ENCODE data around the gene HYPK. TPM values are rescaled to one million over a fixed set of nuclear protein-coding genes. Genes with fewer than 3 reads are reported as not detected.

Gene HYPK
- polyA plus RNA-seq, 1 donor from 2014 or later, result 5.0 TPM

DNA sequence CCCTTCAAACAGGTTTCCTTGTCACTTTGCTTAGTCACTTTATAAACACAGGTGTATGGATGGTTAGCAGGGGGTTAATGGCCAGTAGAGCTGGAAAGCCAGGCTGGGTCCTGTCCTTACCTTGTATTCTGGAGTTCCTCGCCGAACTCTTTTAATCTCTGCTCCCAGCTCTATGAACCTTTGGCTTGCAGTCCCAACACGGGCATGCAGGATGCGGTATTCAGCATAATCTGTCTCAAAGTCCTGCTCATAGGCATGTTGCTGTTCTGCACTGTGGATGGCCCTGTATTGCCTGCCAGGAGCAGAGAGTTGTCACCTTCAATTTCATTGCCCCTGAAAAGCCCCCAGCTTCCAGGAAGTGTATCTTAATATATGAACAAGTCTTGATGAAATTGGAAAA lies 26.3 kb upstream of the HYPK start:
- TF ChIP-seq, protein P1, sequence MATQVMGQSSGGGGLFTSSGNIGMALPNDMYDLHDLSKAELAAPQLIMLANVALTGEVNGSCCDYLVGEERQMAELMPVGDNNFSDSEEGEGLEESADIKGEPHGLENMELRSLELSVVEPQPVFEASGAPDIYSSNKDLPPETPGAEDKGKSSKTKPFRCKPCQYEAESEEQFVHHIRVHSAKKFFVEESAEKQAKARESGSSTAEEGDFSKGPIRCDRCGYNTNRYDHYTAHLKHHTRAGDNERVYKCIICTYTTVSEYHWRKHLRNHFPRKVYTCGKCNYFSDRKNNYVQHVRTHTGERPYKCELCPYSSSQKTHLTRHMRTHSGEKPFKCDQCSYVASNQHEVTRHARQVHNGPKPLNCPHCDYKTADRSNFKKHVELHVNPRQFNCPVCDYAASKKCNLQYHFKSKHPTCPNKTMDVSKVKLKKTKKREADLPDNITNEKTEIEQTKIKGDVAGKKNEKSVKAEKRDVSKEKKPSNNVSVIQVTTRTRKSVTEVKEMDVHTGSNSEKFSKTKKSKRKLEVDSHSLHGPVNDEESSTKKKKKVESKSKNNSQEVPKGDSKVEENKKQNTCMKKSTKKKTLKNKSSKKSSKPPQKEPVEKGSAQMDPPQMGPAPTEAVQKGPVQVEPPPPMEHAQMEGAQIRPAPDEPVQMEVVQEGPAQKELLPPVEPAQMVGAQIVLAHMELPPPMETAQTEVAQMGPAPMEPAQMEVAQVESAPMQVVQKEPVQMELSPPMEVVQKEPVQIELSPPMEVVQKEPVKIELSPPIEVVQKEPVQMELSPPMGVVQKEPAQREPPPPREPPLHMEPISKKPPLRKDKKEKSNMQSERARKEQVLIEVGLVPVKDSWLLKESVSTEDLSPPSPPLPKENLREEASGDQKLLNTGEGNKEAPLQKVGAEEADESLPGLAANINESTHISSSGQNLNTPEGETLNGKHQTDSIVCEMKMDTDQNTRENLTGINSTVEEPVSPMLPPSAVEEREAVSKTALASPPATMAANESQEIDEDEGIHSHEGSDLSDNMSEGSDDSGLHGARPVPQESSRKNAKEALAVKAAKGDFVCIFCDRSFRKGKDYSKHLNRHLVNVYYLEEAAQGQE (IDR thresholded peaks at IDR 0.05; ENCODE audit: borderline replicate concordance), result no peak
- TF ChIP-seq EZH2 (IDR thresholded peaks at IDR 0.05; ENCODE audit: borderline replicate concordance, insufficient read depth, low read length, poor library complexity, severe bottlenecking) (no peak), RAD21 (conservative IDR thresholded peaks at IDR 0.05) (no peak), MXI1 (conservative IDR thresholded peaks at IDR 0.05; ENCODE audit: poor library complexity, severe bottlenecking) (no peak), CTCF (IDR thresholded peaks at IDR 0.05; ENCODE audit: poor library complexity, severe bottlenecking) (no peak), TAF1 (IDR thresholded peaks at IDR 0.05; ENCODE audit: low read depth) (no peak), EP300 (conservative IDR thresholded peaks at IDR 0.05; ENCODE audit: poor library complexity, severe bottlenecking) (no peak), POLR2AphosphoS5 (IDR thresholded peaks at IDR 0.05) (no peak), SMC3 (conservative IDR thresholded peaks at IDR 0.05; ENCODE audit: poor library complexity) (no peak)
- no peak overlapping the region for H3K27ac ChIP-seq (ENCODE audit: low read length)
- H3K9me2 ChIP-seq (ENCODE audit: insufficient read depth, low read length), result no peaks in the 10 kb centered on the region

DNA sequence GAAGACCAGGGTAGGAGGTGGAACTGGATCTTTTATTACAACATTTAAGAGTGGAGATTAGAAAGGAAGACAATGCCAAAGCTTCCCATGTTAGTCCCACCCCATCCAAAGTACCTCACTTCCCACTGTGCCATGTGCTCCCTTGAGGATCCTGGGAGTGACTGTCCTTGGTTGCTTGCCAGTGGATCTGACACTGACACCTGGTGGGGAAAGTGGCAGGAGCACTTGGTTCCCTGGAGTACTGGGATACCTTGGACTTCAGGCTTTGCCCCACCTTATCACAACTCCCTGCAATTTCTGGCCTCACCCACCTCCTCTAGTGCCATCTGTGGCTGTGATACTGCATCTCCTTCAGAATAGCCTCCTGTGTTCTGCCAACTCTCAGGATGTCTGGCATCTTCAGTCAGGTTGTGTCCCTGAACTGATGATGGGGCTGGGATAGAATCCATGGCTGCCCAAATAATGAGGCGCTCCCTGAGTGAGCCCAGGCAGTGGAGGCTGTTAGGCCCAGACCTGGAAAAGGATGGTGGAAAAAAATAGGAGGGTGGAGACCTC lies 24.9 kb upstream of the HYPK start:
- Histone ChIP-seq H3K27me3 (ENCODE audit: insufficient read depth, low read depth, low read length) (peaks cover 18% of the 10 kb centered on the region), H3K27ac (ENCODE audit: low read length) (no peak overlapping the region), H3K4me3 (ENCODE audit: low read length) (no peak overlapping the region), H3F3A (ENCODE audit: insufficient read depth, low read length, poor library complexity, severe bottlenecking) (no peaks in the 10 kb centered on the region), H3K36me3 (ENCODE audit: insufficient read depth, low read length) (no peaks in the 10 kb centered on the region), H2AFZ (ENCODE audit: low read depth, low read length) (no peak overlapping the region), H3K9ac (ENCODE audit: low read length) (no peak overlapping the region), H3K9me2 (ENCODE audit: insufficient read depth, low read length) (no peaks in the 10 kb centered on the region), H3K4me2 (ENCODE audit: low read length) (no peak overlapping the region), H3K9me3 (ENCODE audit: low read length) (no peaks in the 10 kb centered on the region), H3K79me2 (replicated peaks; ENCODE audit: insufficient read depth, low read length) (no peaks in the 10 kb centered on the region), H4K20me1 (ENCODE audit: insufficient read depth) (no peaks in the 10 kb centered on the region)
- TF ChIP-seq TAF1 (IDR thresholded peaks at IDR 0.05; ENCODE audit: low read depth) (no peak), CTCF (IDR thresholded peaks at IDR 0.05; ENCODE audit: poor library complexity, severe bottlenecking) (peak; percentile 19)

More for the DNA sequence above, 26.3 kb upstream of the HYPK start:
- Histone ChIP-seq H3K9ac (ENCODE audit: low read length) (no peak overlapping the region), H3K9me3 (ENCODE audit: low read length) (no peaks in the 10 kb centered on the region), H3K4me2 (ENCODE audit: low read length) (no peak overlapping the region), H3K36me3 (ENCODE audit: insufficient read depth, low read length) (peaks cover 6% of the 10 kb centered on the region), H2AFZ (ENCODE audit: low read depth, low read length) (no peak overlapping the region), H4K20me1 (ENCODE audit: insufficient read depth) (no peaks in the 10 kb centered on the region), H3K4me3 (ENCODE audit: low read length) (no peak overlapping the region), H3F3A (ENCODE audit: insufficient read depth, low read length, poor library complexity, severe bottlenecking) (no peaks in the 10 kb centered on the region), H3K27me3 (ENCODE audit: insufficient read depth, low read depth, low read length) (peaks cover 18% of the 10 kb centered on the region), H3K79me2 (replicated peaks; ENCODE audit: insufficient read depth, low read length) (no peaks in the 10 kb centered on the region)

Measured in neural cell (in vitro differentiated cells).